Central memory CD8-positive, alpha-beta T cell (primary cell): ENCODE data around the gene UACA.
"Not testable (repeated sequence)": the region's sequence is repeated elsewhere in the genome, so short reads cannot be mapped to it uniquely, and the experiment has no call there.

Experiments
- ATAC-seq: fragments of 150-1000 bp; cut with Tn5 transposase; replicated peaks from 2 replicates; pipeline ENCODE4 v1.10.0; 2022; ENCODE audit warnings: mild to moderate bottlenecking, moderate FRiP score, moderate number of reproducible peaks; ENCODE audit not compliant: poor library complexity, severe bottlenecking; ENCODE audit errors: extremely low read depth
- DNase-seq, 2 donors: peaks; one replicate each; pipeline ENCODE4 v3.0.0; 2021; ENCODE audit warnings: low spot score in 2 of 2
- H3K27ac Mint-ChIP-seq: one replicate; pipeline ENCODE4 v1.8.0; 2022; ENCODE audit warnings: low read depth, mild to moderate bottlenecking, moderate library complexity, mixed read lengths
- H3K27me3 Mint-ChIP-seq: one replicate; pipeline ENCODE4 v1.8.0; 2022; ENCODE audit warnings: mixed read lengths
- H3K36me3 Mint-ChIP-seq: one replicate; pipeline ENCODE4 v1.8.0; 2022; ENCODE audit warnings: mild to moderate bottlenecking, moderate library complexity, mixed read lengths; ENCODE audit not compliant: insufficient read depth
- H3K4me1 Mint-ChIP-seq: one replicate; pipeline ENCODE4 v1.8.0; 2022; ENCODE audit warnings: mixed read lengths
- H3K4me3 Mint-ChIP-seq: one replicate; pipeline ENCODE4 v1.8.0; 2022; ENCODE audit warnings: mild to moderate bottlenecking, moderate library complexity, mixed read lengths
- H3K9me3 Mint-ChIP-seq: one replicate; pipeline ENCODE4 v1.8.0; 2022; ENCODE audit warnings: mixed read lengths

The UACA gene

GRCh38 chr15:70763120-70763949, at the start of gene UACA:
TSS of gene UACA (minus strand) at chr15:70763558. CDS start at chr15:70763407, 151 bp downstream.
- peak in 1 of 2 donors; percentile 18 for DNase-seq
- no peaks in the 10 kb centered on the region for H3K36me3 Mint-ChIP-seq
- H3K27me3 Mint-ChIP-seq = peaks cover 75% of the 10 kb centered on the region
- H3K27ac Mint-ChIP-seq = no peak within 1 kb of the TSS
- ATAC-seq = peak; percentile 85
- H3K4me3 Mint-ChIP-seq = peak within 1 kb of the TSS; percentile 71
- H3K4me1 Mint-ChIP-seq = peaks cover 6% of the 10 kb centered on the region
- H3K9me3 Mint-ChIP-seq = no peaks in the 10 kb centered on the region

- no peak overlapping the region for H3K27ac Mint-ChIP-seq
- no peaks in the 10 kb centered on the region for H3K36me3 Mint-ChIP-seq
- no peak for ATAC-seq
Observed at GRCh38 chr15:70812827-70813364, 49.5 kb upstream of the UACA start.

GRCh38 chr15:70810916-70811578, 47.7 kb upstream of the UACA start:
- H3K36me3 Mint-ChIP-seq = no peaks in the 10 kb centered on the region
- H3K9me3 Mint-ChIP-seq = no peaks in the 10 kb centered on the region
- DNase-seq (no peak), ATAC-seq (no peak)
- peaks cover 20% of the 10 kb centered on the region for H3K27me3 Mint-ChIP-seq
- no peaks in the 10 kb centered on the region for H3K4me1 Mint-ChIP-seq
- H3K27ac Mint-ChIP-seq = no peak overlapping the region
- no peak overlapping the region for H3K4me3 Mint-ChIP-seq

More at GRCh38 chr15:70812827-70813364, 49.5 kb upstream of the UACA start:
- no peak for DNase-seq
- Mint-ChIP-seq H3K4me1 (no peaks in the 10 kb centered on the region), H3K4me3 (no peak overlapping the region), H3K27me3 (peaks cover 20% of the 10 kb centered on the region), H3K9me3 (no peaks in the 10 kb centered on the region)

GRCh38 chr15:70806992-70807712, 43.8 kb upstream of the UACA start:
- no peak for ATAC-seq
- H3K4me1 Mint-ChIP-seq = no peaks in the 10 kb centered on the region
- H3K4me3 Mint-ChIP-seq = no peak overlapping the region
- no peaks in the 10 kb centered on the region for H3K9me3 Mint-ChIP-seq
- H3K27me3 Mint-ChIP-seq = peaks cover 20% of the 10 kb centered on the region
- H3K27ac Mint-ChIP-seq = no peak overlapping the region
- DNase-seq = no peak
- H3K36me3 Mint-ChIP-seq = no peaks in the 10 kb centered on the region

GRCh38 chr15:70804388-70804787, 41.0 kb upstream of the UACA start:
- not testable (repeated sequence) for ATAC-seq, H3K36me3 Mint-ChIP-seq, DNase-seq, H3K27me3 Mint-ChIP-seq, H3K4me1 Mint-ChIP-seq, H3K9me3 Mint-ChIP-seq, H3K4me3 Mint-ChIP-seq, H3K27ac Mint-ChIP-seq

GRCh38 chr15:70802629-70803028, 39.3 kb upstream of the UACA start:
- Mint-ChIP-seq H3K36me3 (no peaks in the 10 kb centered on the region), H3K27me3 (peaks cover 22% of the 10 kb centered on the region)
- ATAC-seq = no peak

GRCh38 chr15:70801109-70801508, 37.8 kb upstream of the UACA start:
- no peaks in the 10 kb centered on the region for H3K36me3 Mint-ChIP-seq

More at GRCh38 chr15:70802629-70803028, 39.3 kb upstream of the UACA start:
- H3K4me3 Mint-ChIP-seq = no peak overlapping the region
- no peaks in the 10 kb centered on the region for H3K4me1 Mint-ChIP-seq
- no peak for DNase-seq
- H3K9me3 Mint-ChIP-seq = no peaks in the 10 kb centered on the region
- no peak overlapping the region for H3K27ac Mint-ChIP-seq

GRCh38 chr15:70799667-70800450, 36.5 kb upstream of the UACA start:
- DNase-seq = no peak
- Mint-ChIP-seq H3K9me3 (no peaks in the 10 kb centered on the region), H3K27ac (no peak overlapping the region), H3K4me3 (no peak overlapping the region), H3K27me3 (peaks cover 30% of the 10 kb centered on the region), H3K4me1 (no peaks in the 10 kb centered on the region), H3K36me3 (no peaks in the 10 kb centered on the region)
- no peak for ATAC-seq

More at GRCh38 chr15:70801109-70801508, 37.8 kb upstream of the UACA start:
- Mint-ChIP-seq H3K4me1 (no peaks in the 10 kb centered on the region), H3K27me3 (peaks cover 30% of the 10 kb centered on the region), H3K4me3 (no peak overlapping the region), H3K9me3 (no peaks in the 10 kb centered on the region), H3K27ac (no peak overlapping the region)
- no peak for ATAC-seq
- no peak for DNase-seq

- Mint-ChIP-seq H3K36me3 (no peaks in the 10 kb centered on the region), H3K27me3 (peaks cover 37% of the 10 kb centered on the region), H3K4me3 (no peak overlapping the region), H3K27ac (no peak overlapping the region), H3K9me3 (no peaks in the 10 kb centered on the region), H3K4me1 (no peaks in the 10 kb centered on the region)
- DNase-seq (no peak), ATAC-seq (no peak)
Observed at GRCh38 chr15:70797464-70797863, 34.1 kb upstream of the UACA start.

- Mint-ChIP-seq H3K36me3 (no peaks in the 10 kb centered on the region), H3K27me3 (peaks cover 44% of the 10 kb centered on the region), H3K27ac (no peak overlapping the region), H3K9me3 (no peaks in the 10 kb centered on the region), H3K4me1 (no peaks in the 10 kb centered on the region), H3K4me3 (no peak overlapping the region)
- DNase-seq = no peak
- no peak for ATAC-seq
Observed at GRCh38 chr15:70796516-70797310, 33.4 kb upstream of the UACA start.

- DNase-seq (no peak), ATAC-seq (no peak)
- Mint-ChIP-seq H3K27me3 (peaks cover 44% of the 10 kb centered on the region), H3K27ac (no peak overlapping the region), H3K4me1 (no peaks in the 10 kb centered on the region), H3K4me3 (no peak overlapping the region), H3K9me3 (no peaks in the 10 kb centered on the region), H3K36me3 (no peaks in the 10 kb centered on the region)
Observed at GRCh38 chr15:70795311-70795665, 31.9 kb upstream of the UACA start.
